ENCODE measurements around the gene FAM163B.

DNA sequence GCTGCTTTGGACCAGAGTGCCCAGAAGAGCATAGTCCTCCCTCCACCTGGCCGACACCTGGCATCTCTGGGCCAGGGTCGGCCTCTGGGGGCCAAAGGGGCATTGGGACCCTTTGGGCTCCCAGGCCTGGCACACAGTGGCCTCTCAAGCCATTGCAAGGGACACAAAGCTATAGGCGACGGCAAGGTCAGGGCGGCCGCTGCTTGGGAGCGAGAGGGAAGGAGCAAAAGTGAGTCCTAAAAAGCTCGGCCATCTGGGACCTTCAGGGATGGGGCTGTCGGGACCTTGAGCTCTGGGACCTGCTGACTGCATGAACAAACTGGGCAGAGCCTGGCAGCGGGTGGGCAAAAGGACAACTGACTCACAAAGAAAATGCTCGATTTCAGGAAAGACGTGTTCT is 40.8 kb upstream of the FAM163B start:
- TF ChIP-seq, protein P1, sequence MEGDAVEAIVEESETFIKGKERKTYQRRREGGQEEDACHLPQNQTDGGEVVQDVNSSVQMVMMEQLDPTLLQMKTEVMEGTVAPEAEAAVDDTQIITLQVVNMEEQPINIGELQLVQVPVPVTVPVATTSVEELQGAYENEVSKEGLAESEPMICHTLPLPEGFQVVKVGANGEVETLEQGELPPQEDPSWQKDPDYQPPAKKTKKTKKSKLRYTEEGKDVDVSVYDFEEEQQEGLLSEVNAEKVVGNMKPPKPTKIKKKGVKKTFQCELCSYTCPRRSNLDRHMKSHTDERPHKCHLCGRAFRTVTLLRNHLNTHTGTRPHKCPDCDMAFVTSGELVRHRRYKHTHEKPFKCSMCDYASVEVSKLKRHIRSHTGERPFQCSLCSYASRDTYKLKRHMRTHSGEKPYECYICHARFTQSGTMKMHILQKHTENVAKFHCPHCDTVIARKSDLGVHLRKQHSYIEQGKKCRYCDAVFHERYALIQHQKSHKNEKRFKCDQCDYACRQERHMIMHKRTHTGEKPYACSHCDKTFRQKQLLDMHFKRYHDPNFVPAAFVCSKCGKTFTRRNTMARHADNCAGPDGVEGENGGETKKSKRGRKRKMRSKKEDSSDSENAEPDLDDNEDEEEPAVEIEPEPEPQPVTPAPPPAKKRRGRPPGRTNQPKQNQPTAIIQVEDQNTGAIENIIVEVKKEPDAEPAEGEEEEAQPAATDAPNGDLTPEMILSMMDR (conservative IDR thresholded peaks at IDR 0.05 in 1 of 2, IDR thresholded peaks at IDR 0.05 in 1 of 2; ENCODE audit: extremely low read depth in 1 of 2, insufficient read depth in 1 of 2, low read depth in 1 of 2, low read length in 2 of 2) = no peak
- TF ChIP-seq EZH2 (IDR thresholded peaks at IDR 0.05; ENCODE audit: borderline replicate concordance, low read length) = no peak

All from mammary epithelial cell (primary cell).